Measurements from ENCODE around the gene ELK4. TPM values are rescaled to one million over a fixed set of nuclear protein-coding genes. Genes with fewer than 3 reads are reported as not detected.
A peak's percentile ranks its signal among the peaks of the same experiment; 100 is the strongest.

ELK4 gene
- total and polyA plus RNA-seq, 2 of the 4 experiments (the other 2 are of a cell fraction), result 4.6 to 11.3 TPM

DNA sequence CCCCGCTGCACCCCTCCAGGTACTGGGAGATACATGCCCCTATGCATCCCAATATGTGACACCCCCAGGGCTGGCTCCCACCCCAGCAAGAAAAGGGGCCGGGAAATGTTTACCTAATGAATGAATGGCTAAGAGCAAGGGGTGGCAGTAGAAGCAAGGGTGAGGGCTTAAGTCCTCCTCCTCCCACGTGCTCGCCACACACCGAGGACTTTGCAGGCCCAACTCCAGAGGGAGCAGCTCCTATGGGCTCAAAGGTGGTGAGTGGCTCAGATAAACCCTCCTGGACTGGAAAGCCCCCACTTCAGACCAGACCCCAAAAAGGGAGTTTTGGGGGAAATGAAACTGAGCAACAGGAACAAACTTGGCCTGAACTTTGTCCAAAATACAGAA, 37.1 kb upstream of the ELK4 start:
- no peak overlapping the region for H4K8ac ChIP-seq (ENCODE audit: low read depth in 2 of 2, low read length in 2 of 2)
- no peak overlapping the region for H3K18ac ChIP-seq (ENCODE audit: low read depth, low read length)
- no peak overlapping the region for H3K9ac ChIP-seq (ENCODE audit: low read depth, low read length)
- H3K4ac ChIP-seq (ENCODE audit: low read depth, low read length), result no peak overlapping the region
- CTCF ChIA-PET, result interaction anchor here (2.2 kb wide), 1 partner anchor 11 kb away, joined by 9 read pairs; no protein-coding TSS in a partner anchor
- 0 out of 2 replicates have a peak, but pooled peaks have one; percentile 19 for ATAC-seq (ENCODE audit: low read depth)
- no peak overlapping the region for H4K91ac ChIP-seq (ENCODE audit: insufficient read depth, low read depth, low read length)
- H3K27me3 ChIP-seq (ENCODE audit: control insufficient read depth, insufficient read depth, low read length), result no peaks in the 10 kb centered on the region
- no peak overlapping the region for H2AFZ ChIP-seq (replicated peaks; ENCODE audit: low read length, poor library complexity)
- H3K23ac ChIP-seq (ENCODE audit: low read depth, low read length), result no peak overlapping the region
- H3K27ac ChIP-seq (ENCODE audit: insufficient read depth, low read length), result no peak overlapping the region
- H2AK9ac ChIP-seq (replicated peaks; ENCODE audit: low read depth, low read length, poor library complexity), result peak overlapping the region; percentile 34
- no peaks in the 10 kb centered on the region for H3K9me3 ChIP-seq (ENCODE audit: control insufficient read depth, insufficient read depth, low read length)
- H2BK5ac ChIP-seq (ENCODE audit: low read depth, low read length, poor library complexity, severe bottlenecking), result no peak overlapping the region
- no peaks in the 10 kb centered on the region; the same call in 1 of the 2 replicates for H3K9me1 ChIP-seq (ENCODE audit: insufficient read depth, low read length)
- intact Hi-C loops (cut with micrococcal nuclease) (no loop called here), in situ Hi-C loops (cut with MboI; ENCODE audit: low sequenced_read_pairs) (loop anchor here (5.0 to 25.0 kb wide), 3 partner anchors 38 to 443 kb away; partner anchors contain the start of gene AVPR1B), dilution Hi-C loops (cut with HindIII; ENCODE audit: low sequenced_read_pairs, unreplicated experiment) (no loop called here)
- peaks cover 10% of the 10 kb centered on the region for H3K4me1 ChIP-seq (ENCODE audit: control insufficient read depth, insufficient read depth, low read length)
- H2BK20ac ChIP-seq (ENCODE audit: low read depth, low read length), result no peak overlapping the region
- no peak overlapping the region for H2BK15ac ChIP-seq (ENCODE audit: low read depth, low read length)
- H3K4me2 ChIP-seq (ENCODE audit: low read depth, low read length), result no peak overlapping the region
- no peak overlapping the region for H3K56ac ChIP-seq (ENCODE audit: extremely low read depth, insufficient read depth, low read length)
- no peak overlapping the region for H2AK5ac ChIP-seq (ENCODE audit: low read depth, low read length)
- 0 out of 4 replicates have a peak, but pooled peaks cover 0 to 2% of the 10 kb centered on the region in 2 experiments for H3K79me1 ChIP-seq (ENCODE audit: low read depth in 1 of 2, low read length in 2 of 2)
- no CpG with 5 or more reads among the region's 5 CpGs for WGBS, 2 experiments (ENCODE audit: extremely low coverage in 2 of 2, insufficient read length in 1 of 2)
- H3K14ac ChIP-seq (replicated peaks; ENCODE audit: low read depth, low read length), result no peak overlapping the region
- DNase-seq, result no peak
- no peaks in the 10 kb centered on the region for H3K36me3 ChIP-seq (ENCODE audit: control insufficient read depth, insufficient read depth, low read length)
- no TSS peak for BruUV-seq (replicated peaks)
- H2BK120ac ChIP-seq (ENCODE audit: low read depth, low read length), result no peak overlapping the region
- no peaks in the 10 kb centered on the region for H4K20me1 ChIP-seq (ENCODE audit: insufficient read depth, low read length)
- TF ChIP-seq MAFK (IDR thresholded peaks at IDR 0.05; ENCODE audit: low read depth, low read length) (no peak), ELK1 (IDR thresholded peaks at IDR 0.05; ENCODE audit: borderline replicate concordance, low read depth, low read length) (no peak), MAZ (IDR thresholded peaks at IDR 0.05; ENCODE audit: borderline replicate concordance, low read depth, low read length) (no peak), RFX5 (IDR thresholded peaks at IDR 0.05; ENCODE audit: low read depth, low read length) (no peak), POLR2A (IDR thresholded peaks at IDR 0.05; ENCODE audit: low read depth, low read length) (no peak), BHLHE40 (IDR thresholded peaks at IDR 0.05; ENCODE audit: low read depth, low read length) (no peak), NFE2L2 (IDR thresholded peaks at IDR 0.05; ENCODE audit: low read depth, low read length) (no peak), FOS (IDR thresholded peaks at IDR 0.05; ENCODE audit: low read depth, low read length) (no peak), MXI1 (IDR thresholded peaks at IDR 0.05; ENCODE audit: borderline replicate concordance, low read depth, low read length) (no peak), CHD1 (IDR thresholded peaks at IDR 0.05; ENCODE audit: low read depth, low read length) (no peak), RCOR1 (IDR thresholded peaks at IDR 0.05; ENCODE audit: insufficient replicate concordance, low read length) (no peak), CEBPB (IDR thresholded peaks at IDR 0.05; ENCODE audit: low read depth, low read length) (no peak)
- TF ChIP-seq, protein P1, sequence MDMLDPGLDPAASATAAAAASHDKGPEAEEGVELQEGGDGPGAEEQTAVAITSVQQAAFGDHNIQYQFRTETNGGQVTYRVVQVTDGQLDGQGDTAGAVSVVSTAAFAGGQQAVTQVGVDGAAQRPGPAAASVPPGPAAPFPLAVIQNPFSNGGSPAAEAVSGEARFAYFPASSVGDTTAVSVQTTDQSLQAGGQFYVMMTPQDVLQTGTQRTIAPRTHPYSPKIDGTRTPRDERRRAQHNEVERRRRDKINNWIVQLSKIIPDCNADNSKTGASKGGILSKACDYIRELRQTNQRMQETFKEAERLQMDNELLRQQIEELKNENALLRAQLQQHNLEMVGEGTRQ (IDR thresholded peaks at IDR 0.05; ENCODE audit: low read depth, low read length), result no peak
- TF ChIP-seq, protein P2, sequence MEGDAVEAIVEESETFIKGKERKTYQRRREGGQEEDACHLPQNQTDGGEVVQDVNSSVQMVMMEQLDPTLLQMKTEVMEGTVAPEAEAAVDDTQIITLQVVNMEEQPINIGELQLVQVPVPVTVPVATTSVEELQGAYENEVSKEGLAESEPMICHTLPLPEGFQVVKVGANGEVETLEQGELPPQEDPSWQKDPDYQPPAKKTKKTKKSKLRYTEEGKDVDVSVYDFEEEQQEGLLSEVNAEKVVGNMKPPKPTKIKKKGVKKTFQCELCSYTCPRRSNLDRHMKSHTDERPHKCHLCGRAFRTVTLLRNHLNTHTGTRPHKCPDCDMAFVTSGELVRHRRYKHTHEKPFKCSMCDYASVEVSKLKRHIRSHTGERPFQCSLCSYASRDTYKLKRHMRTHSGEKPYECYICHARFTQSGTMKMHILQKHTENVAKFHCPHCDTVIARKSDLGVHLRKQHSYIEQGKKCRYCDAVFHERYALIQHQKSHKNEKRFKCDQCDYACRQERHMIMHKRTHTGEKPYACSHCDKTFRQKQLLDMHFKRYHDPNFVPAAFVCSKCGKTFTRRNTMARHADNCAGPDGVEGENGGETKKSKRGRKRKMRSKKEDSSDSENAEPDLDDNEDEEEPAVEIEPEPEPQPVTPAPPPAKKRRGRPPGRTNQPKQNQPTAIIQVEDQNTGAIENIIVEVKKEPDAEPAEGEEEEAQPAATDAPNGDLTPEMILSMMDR (conservative IDR thresholded peaks at IDR 0.05; ENCODE audit: low read depth, low read length), result no peak
- H4K5ac ChIP-seq (ENCODE audit: low read depth, low read length), result no peak overlapping the region
- POLR2A ChIA-PET (ENCODE audit: unreplicated experiment), result no interaction called here
- no peak overlapping the region for H3K4me3 ChIP-seq (ENCODE audit: insufficient read depth, low read depth, low read length)
